HepG2 (cell line): ENCODE results near the gene MAP3K4. TPM values are rescaled to one million over a fixed set of nuclear protein-coding genes. Genes with fewer than 3 reads are reported as not detected.

Source experiments
- ATAC-seq: fragments of 200-7000 bp; cut with Tn5 transposase; 3 replicates; pipeline ENCODE4 v1.9.1; 2020; ENCODE audit warnings: mild to moderate bottlenecking, moderate library complexity
- BruUV-seq: library from RNA; stranded (reverse); fragments of 400-500 nt; replicated peaks from 2 replicates; lab custom pipeline; 2021; lab: Mats Ljungman, UMichigan
- CTCF ChIA-PET: fragments of 300-600 bp; formaldehyde crosslinking; extraction: SDS; loops from one replicate; lab custom pipeline; 2021; ENCODE audit warnings: low total read pairs, inconsistent platforms, low intra/inter-chr PET ratio; lab: Yijun Ruan, JAX
- POLR2A ChIA-PET: fragments of 350-600 bp; sonication (Branson Sonifier 250); formaldehyde crosslinking; loops from one replicate; lab custom pipeline; 2020; ENCODE audit warnings: antibody characterized with exemption, inconsistent platforms; lab: Yijun Ruan, JAX
- DNase-seq: peaks from one replicate; pipeline ENCODE4 v3.0.0-alpha.2; 2015; ENCODE audit warnings: low spot score
- FAIRE-seq: peaks from 3 replicates; lab custom pipeline; 2011; peaks lifted over from hg19 to GRCh38; lab: Jason Lieb, UNC
- H2AFZ ChIP-seq: one replicate; pipeline ENCODE4 v1.6.1; 2011; ENCODE audit warnings: low read length, inconsistent platforms
- H3K27ac ChIP-seq: fragments of 300-600 bp; 3 replicates; pipeline ENCODE4 v1.8.0; 2011; ENCODE audit warnings: mixed run types, mild to moderate bottlenecking, mixed read lengths, low read length, inconsistent platforms; ENCODE audit not compliant: insufficient read depth; ENCODE audit errors: extremely low read length
- H3K27me3 ChIP-seq, 2 experiments: fragments of 200-600 bp in 1 of 2; 2 replicates in 1 of 2; 3 replicates in 1 of 2; pipeline versions ENCODE4 v1.6.0 to v1.8.0; 2011; ENCODE audit warnings: low read length in 2 of 2, mild to moderate bottlenecking in 2 of 2, moderate library complexity in 2 of 2, inconsistent platforms in 1 of 2; ENCODE audit not compliant: insufficient read depth in 2 of 2, control insufficient read depth in 1 of 2
- H3K36me3 ChIP-seq, 2 experiments: fragments of 200-600 bp in 1 of 2; replicated peaks in 1 of 2; 2 replicates in 1 of 2; 3 replicates in 1 of 2; pipeline versions ENCODE4 v1.5.1 to v1.8.0; 2011; ENCODE audit warnings: low read length in 2 of 2, inconsistent platforms in 1 of 2; ENCODE audit not compliant: insufficient read depth in 2 of 2, control insufficient read depth in 1 of 2
- H3K4me1 ChIP-seq: 2 replicates; pipeline ENCODE4 v1.5.1; 2012; ENCODE audit warnings: low read length, inconsistent platforms; ENCODE audit not compliant: insufficient read depth
- H3K4me2 ChIP-seq: 2 replicates; pipeline ENCODE4 v1.6.0; 2011; ENCODE audit warnings: low read depth, low read length, inconsistent platforms
- H3K4me3 ChIP-seq, 3 experiments: fragments of 200-600 bp in 1 of 3; sonication (generic), shearing (Covaris generic) in 1 of 3; replicated peaks in 1 of 3; 2 replicates each; pipeline ENCODE4 v1.5.1; 2011 to 2016; ENCODE audit warnings: low read length in 3 of 3, inconsistent platforms in 2 of 3, low read depth in 2 of 3, mild to moderate bottlenecking in 2 of 3, control low read depth in 1 of 3, mixed read lengths in 1 of 3; ENCODE audit not compliant: insufficient read depth in 1 of 3
- H3K79me2 ChIP-seq: one replicate; pipeline ENCODE4 v1.6.1; 2011; ENCODE audit warnings: low read length, inconsistent platforms; ENCODE audit not compliant: insufficient read depth
- H3K9ac ChIP-seq: 2 replicates; pipeline ENCODE4 v1.6.0; 2011; ENCODE audit warnings: mild to moderate bottlenecking, low read depth, low read length, inconsistent platforms; ENCODE audit not compliant: insufficient read depth
- H3K9me3 ChIP-seq: 2 replicates; pipeline ENCODE4 v1.5.1; 2012; ENCODE audit warnings: mild to moderate bottlenecking, low read length
- H4K20me1 ChIP-seq: 2 replicates; pipeline ENCODE4 v1.6.0; 2011; ENCODE audit warnings: inconsistent platforms, mild to moderate bottlenecking, low read length, moderate library complexity; ENCODE audit not compliant: insufficient read depth
- ARNTL ChIP-seq: sonication (generic); formaldehyde crosslinking; IDR thresholded peaks from 2 replicates; pipeline ENCODE4 v1.4.0; 2020; ENCODE audit warnings: mild to moderate bottlenecking, missing genetic modification reagents
- RARG ChIP-seq: sonication (generic); formaldehyde crosslinking; IDR thresholded peaks from 2 replicates; pipeline ENCODE4 v1.4.0; 2020; ENCODE audit warnings: low read depth, mild to moderate bottlenecking, missing genetic modification reagents
- RNF2 ChIP-seq: fragments of 450-650 bp; conservative IDR thresholded peaks from 2 replicates; pipeline ENCODE4 v1.6.1; 2016; ENCODE audit warnings: low read depth
- ZNF30 ChIP-seq: sonication (generic); formaldehyde crosslinking; IDR thresholded peaks from 2 replicates; pipeline ENCODE4 v1.5.0; 2020; ENCODE audit warnings: mild to moderate bottlenecking, missing genetic modification reagents
- ZNF562 ChIP-seq: sonication (generic); formaldehyde crosslinking; IDR thresholded peaks from 2 replicates; pipeline ENCODE4 v1.8.0; 2022; ENCODE audit warnings: missing genetic modification reagents, borderline replicate concordance
- WGBS: methylation state at CpG from one replicate; pipeline ENCODE4 v1.1.6; 2017; ENCODE audit warnings: low lambda C conversion rate; 5-methylcytosine and 5-hydroxymethylcytosine counted together
- in situ Hi-C: cut with HindIII; loops from 2 replicates; pipeline ENCODE4 v1.10.0; 2017; ENCODE audit warnings: low pct_unique_long_range_greater_than_20kb; ENCODE audit not compliant: extremely low pct_ligation_motif_present
- intact Hi-C: fragments of 100-400 bp; cut with micrococcal nuclease; formaldehyde crosslinking; loops from one replicate; pipeline ENCODE4 v1.10.0; 2022; ENCODE audit not compliant: unreplicated experiment
- polyA plus RNA-seq, 8 experiments: library from polyadenylated mRNA; depleted of rRNA in 3 of 8; stranded (reverse) in 7 of 8; unstranded in 1 of 8; fragments of >200 nt; fragmentation: Illumina TruSeq in 4 of 8; extraction: Trizol in 4 of 8; gene quantifications; 2 replicates each; pipeline versions ENCODE4 v1.2.1 to v1.2.3, GENCODE V29; 2011 to 2016; ENCODE audit warnings: low read depth in 4 of 8, missing spikeins in 1 of 8, mixed read lengths in 1 of 8; ENCODE audit not compliant: insufficient read depth in 1 of 8
- total RNA-seq, 5 experiments: library from RNA; depleted of rRNA; stranded (reverse); fragments of >200 nt; fragmentation: Illumina TruSeq; extraction: Trizol; gene quantifications; 2 replicates each; pipeline ENCODE4 v1.2.3, GENCODE V29; 2016; ENCODE audit warnings: low read depth in 1 of 5
- TF ChIP-seq, protein P1 (sequence below): sonication (generic); formaldehyde crosslinking; IDR thresholded peaks from 2 replicates; pipeline ENCODE4 v1.8.0; 2022; ENCODE audit warnings: missing genetic modification reagents, mild to moderate bottlenecking, moderate library complexity, borderline replicate concordance
- TF ChIP-seq, protein P2 (sequence below): IDR thresholded peaks from 2 replicates; pipeline ENCODE4 v1.6.1; 2016; ENCODE audit warnings: control low read depth
- TF ChIP-seq, protein P3 (sequence below): sonication (generic); formaldehyde crosslinking; IDR thresholded peaks from 2 replicates; pipeline ENCODE4 v1.5.1; 2020; ENCODE audit warnings: mild to moderate bottlenecking, moderate library complexity, missing genetic modification reagents
- TF ChIP-seq, protein P4 (sequence below): sonication (generic); formaldehyde crosslinking; IDR thresholded peaks from 2 replicates; pipeline ENCODE4 v1.5.1; 2020; ENCODE audit warnings: missing genetic modification reagents, mild to moderate bottlenecking, borderline replicate concordance
- TF ChIP-seq, protein P5 (sequence below): conservative IDR thresholded peaks from 2 replicates; pipeline ENCODE4 v1.6.1; 2018; ENCODE audit warnings: missing genetic modification reagents

Gene MAP3K4
- total and polyA plus RNA-seq, 2 of the 13 experiments (the other 11 are each of a cell fraction or from before 2014, with no cell fraction given), result 12.9 to 33.6 TPM

DNA sequence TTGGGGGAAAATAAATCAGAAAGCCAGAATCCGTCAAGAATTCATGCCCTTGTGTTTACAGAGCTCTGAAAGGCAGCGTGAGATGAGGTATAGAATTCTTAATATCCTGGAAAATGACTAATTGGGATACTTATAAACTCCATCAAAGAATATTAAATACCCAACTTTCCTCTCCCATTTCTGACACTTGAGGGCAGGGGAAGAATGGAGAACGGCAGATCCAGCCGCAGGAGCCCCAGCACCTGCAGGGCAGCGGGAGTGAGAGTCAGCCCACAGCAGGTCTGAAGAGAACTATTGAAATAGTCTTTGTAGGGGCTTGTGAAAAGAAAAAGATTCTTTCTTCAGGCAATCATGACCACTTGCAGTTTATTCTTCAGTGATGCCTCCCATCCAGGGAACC lies 175.1 kb downstream of the MAP3K4 start:
- intact Hi-C loops, result no loop called here
- Histone ChIP-seq H3K27ac (no peak overlapping the region), H3K27me3 (peaks cover 0 to 30% of the 10 kb centered on the region in 2 experiments; a peak in 3 of 5 replicates), H3K4me2 (no peak overlapping the region), H4K20me1 (no peaks in the 10 kb centered on the region), H3K4me3 (no peak overlapping the region), H2AFZ (no peak overlapping the region), H3K79me2 (no peaks in the 10 kb centered on the region), H3K9me3 (no peaks in the 10 kb centered on the region), H3K36me3 (no peaks in the 10 kb centered on the region), H3K9ac (no peak overlapping the region), H3K4me1 (no peaks in the 10 kb centered on the region)
- CTCF ChIA-PET, result no interaction called here
- in situ Hi-C loops, result no loop called here
- no TSS peak for BruUV-seq
- FAIRE-seq (no peak), DNase-seq (no peak), ATAC-seq (no peak)
- WGBS, result 61% methylated on average over 5 of the region's 5 CpGs
- TF ChIP-seq, protein P1, sequence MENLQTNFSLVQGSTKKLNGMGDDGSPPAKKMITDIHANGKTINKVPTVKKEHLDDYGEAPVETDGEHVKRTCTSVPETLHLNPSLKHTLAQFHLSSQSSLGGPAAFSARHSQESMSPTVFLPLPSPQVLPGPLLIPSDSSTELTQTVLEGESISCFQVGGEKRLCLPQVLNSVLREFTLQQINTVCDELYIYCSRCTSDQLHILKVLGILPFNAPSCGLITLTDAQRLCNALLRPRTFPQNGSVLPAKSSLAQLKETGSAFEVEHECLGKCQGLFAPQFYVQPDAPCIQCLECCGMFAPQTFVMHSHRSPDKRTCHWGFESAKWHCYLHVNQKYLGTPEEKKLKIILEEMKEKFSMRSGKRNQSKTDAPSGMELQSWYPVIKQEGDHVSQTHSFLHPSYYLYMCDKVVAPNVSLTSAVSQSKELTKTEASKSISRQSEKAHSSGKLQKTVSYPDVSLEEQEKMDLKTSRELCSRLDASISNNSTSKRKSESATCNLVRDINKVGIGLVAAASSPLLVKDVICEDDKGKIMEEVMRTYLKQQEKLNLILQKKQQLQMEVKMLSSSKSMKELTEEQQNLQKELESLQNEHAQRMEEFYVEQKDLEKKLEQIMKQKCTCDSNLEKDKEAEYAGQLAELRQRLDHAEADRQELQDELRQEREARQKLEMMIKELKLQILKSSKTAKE (CRISPR knock-in tag), result no peak
- TF ChIP-seq, protein P2, sequence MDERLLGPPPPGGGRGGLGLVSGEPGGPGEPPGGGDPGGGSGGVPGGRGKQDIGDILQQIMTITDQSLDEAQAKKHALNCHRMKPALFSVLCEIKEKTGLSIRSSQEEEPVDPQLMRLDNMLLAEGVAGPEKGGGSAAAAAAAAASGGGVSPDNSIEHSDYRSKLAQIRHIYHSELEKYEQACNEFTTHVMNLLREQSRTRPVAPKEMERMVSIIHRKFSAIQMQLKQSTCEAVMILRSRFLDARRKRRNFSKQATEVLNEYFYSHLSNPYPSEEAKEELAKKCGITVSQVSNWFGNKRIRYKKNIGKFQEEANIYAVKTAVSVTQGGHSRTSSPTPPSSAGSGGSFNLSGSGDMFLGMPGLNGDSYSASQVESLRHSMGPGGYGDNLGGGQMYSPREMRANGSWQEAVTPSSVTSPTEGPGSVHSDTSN (CRISPR knock-in tag), result no peak
- TF ChIP-seq ARNTL (CRISPR knock-in tag) (no peak), ZNF562 (CRISPR knock-in tag) (no peak), RARG (CRISPR knock-in tag) (no peak), ZNF30 (CRISPR knock-in tag) (no peak), RNF2 (no peak)
- TF ChIP-seq, protein P3, sequence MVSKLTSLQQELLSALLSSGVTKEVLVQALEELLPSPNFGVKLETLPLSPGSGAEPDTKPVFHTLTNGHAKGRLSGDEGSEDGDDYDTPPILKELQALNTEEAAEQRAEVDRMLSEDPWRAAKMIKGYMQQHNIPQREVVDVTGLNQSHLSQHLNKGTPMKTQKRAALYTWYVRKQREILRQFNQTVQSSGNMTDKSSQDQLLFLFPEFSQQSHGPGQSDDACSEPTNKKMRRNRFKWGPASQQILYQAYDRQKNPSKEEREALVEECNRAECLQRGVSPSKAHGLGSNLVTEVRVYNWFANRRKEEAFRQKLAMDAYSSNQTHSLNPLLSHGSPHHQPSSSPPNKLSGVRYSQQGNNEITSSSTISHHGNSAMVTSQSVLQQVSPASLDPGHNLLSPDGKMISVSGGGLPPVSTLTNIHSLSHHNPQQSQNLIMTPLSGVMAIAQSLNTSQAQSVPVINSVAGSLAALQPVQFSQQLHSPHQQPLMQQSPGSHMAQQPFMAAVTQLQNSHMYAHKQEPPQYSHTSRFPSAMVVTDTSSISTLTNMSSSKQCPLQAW (CRISPR knock-in tag), result no peak
- TF ChIP-seq, protein P4, sequence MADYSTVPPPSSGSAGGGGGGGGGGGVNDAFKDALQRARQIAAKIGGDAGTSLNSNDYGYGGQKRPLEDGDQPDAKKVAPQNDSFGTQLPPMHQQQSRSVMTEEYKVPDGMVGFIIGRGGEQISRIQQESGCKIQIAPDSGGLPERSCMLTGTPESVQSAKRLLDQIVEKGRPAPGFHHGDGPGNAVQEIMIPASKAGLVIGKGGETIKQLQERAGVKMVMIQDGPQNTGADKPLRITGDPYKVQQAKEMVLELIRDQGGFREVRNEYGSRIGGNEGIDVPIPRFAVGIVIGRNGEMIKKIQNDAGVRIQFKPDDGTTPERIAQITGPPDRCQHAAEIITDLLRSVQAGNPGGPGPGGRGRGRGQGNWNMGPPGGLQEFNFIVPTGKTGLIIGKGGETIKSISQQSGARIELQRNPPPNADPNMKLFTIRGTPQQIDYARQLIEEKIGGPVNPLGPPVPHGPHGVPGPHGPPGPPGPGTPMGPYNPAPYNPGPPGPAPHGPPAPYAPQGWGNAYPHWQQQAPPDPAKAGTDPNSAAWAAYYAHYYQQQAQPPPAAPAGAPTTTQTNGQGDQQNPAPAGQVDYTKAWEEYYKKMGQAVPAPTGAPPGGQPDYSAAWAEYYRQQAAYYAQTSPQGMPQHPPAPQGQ (CRISPR knock-in tag), result no peak
- TF ChIP-seq, protein P5, sequence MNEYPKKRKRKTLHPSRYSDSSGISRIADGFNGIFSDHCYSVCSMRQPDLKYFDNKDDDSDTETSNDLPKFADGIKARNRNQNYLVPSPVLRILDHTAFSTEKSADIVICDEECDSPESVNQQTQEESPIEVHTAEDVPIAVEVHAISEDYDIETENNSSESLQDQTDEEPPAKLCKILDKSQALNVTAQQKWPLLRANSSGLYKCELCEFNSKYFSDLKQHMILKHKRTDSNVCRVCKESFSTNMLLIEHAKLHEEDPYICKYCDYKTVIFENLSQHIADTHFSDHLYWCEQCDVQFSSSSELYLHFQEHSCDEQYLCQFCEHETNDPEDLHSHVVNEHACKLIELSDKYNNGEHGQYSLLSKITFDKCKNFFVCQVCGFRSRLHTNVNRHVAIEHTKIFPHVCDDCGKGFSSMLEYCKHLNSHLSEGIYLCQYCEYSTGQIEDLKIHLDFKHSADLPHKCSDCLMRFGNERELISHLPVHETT, result no peak
- POLR2A ChIA-PET, result no interaction called here
